Central memory CD8-positive, alpha-beta T cell (primary cell): ENCODE data around the gene AGFG1.
"Not testable (repeated sequence)": the region's sequence is repeated elsewhere in the genome, so short reads cannot be mapped to it uniquely, and the experiment has no call there.

ENCODE experiments used
- ATAC-seq: fragments of 150-1000 bp; cut with Tn5 transposase; replicated peaks from 2 replicates; pipeline ENCODE4 v1.10.0; 2022; ENCODE audit warnings: mild to moderate bottlenecking, moderate FRiP score, moderate number of reproducible peaks; ENCODE audit not compliant: poor library complexity, severe bottlenecking; ENCODE audit errors: extremely low read depth
- DNase-seq, 2 donors: peaks; one replicate each; pipeline ENCODE4 v3.0.0; 2021; ENCODE audit warnings: low spot score in 2 of 2
- H3K27ac Mint-ChIP-seq: one replicate; pipeline ENCODE4 v1.8.0; 2022; ENCODE audit warnings: low read depth, mild to moderate bottlenecking, moderate library complexity, mixed read lengths
- H3K27me3 Mint-ChIP-seq: one replicate; pipeline ENCODE4 v1.8.0; 2022; ENCODE audit warnings: mixed read lengths
- H3K36me3 Mint-ChIP-seq: one replicate; pipeline ENCODE4 v1.8.0; 2022; ENCODE audit warnings: mild to moderate bottlenecking, moderate library complexity, mixed read lengths; ENCODE audit not compliant: insufficient read depth
- H3K4me1 Mint-ChIP-seq: one replicate; pipeline ENCODE4 v1.8.0; 2022; ENCODE audit warnings: mixed read lengths
- H3K4me3 Mint-ChIP-seq: one replicate; pipeline ENCODE4 v1.8.0; 2022; ENCODE audit warnings: mild to moderate bottlenecking, moderate library complexity, mixed read lengths
- H3K9me3 Mint-ChIP-seq: one replicate; pipeline ENCODE4 v1.8.0; 2022; ENCODE audit warnings: mixed read lengths

Gene AGFG1

GRCh38 chr2:227578642-227579041, 106.7 kb downstream of the AGFG1 start:
- H3K27me3 Mint-ChIP-seq = peaks cover 72% of the 10 kb centered on the region
- H3K27ac Mint-ChIP-seq = no peak overlapping the region
- no peak overlapping the region for H3K4me3 Mint-ChIP-seq
- H3K4me1 Mint-ChIP-seq = no peaks in the 10 kb centered on the region
- H3K36me3 Mint-ChIP-seq = no peaks in the 10 kb centered on the region
- ATAC-seq = no peak
- peaks cover 20% of the 10 kb centered on the region for H3K9me3 Mint-ChIP-seq
- no peak for DNase-seq

GRCh38 chr2:227579791-227580190, 107.8 kb downstream of the AGFG1 start:
- H3K9me3 Mint-ChIP-seq = peaks cover 22% of the 10 kb centered on the region
- no peaks in the 10 kb centered on the region for H3K36me3 Mint-ChIP-seq
- H3K27ac Mint-ChIP-seq = no peak overlapping the region
- ATAC-seq (no peak), DNase-seq (no peak)
- H3K27me3 Mint-ChIP-seq = peaks cover 83% of the 10 kb centered on the region
- H3K4me1 Mint-ChIP-seq = no peaks in the 10 kb centered on the region
- no peak overlapping the region for H3K4me3 Mint-ChIP-seq

- Mint-ChIP-seq H3K4me3 (no peak overlapping the region), H3K27ac (no peak overlapping the region), H3K27me3 (peaks cover 75% of the 10 kb centered on the region), H3K4me1 (no peaks in the 10 kb centered on the region), H3K9me3 (peaks cover 22% of the 10 kb centered on the region), H3K36me3 (no peaks in the 10 kb centered on the region)
- DNase-seq (no peak), ATAC-seq (no peak)
These were observed 110.4 kb downstream of the AGFG1 start for GRCh38 chr2:227582369-227582768.

GRCh38 chr2:227592694-227593387, 120.9 kb downstream of the AGFG1 start:
- H3K4me3 Mint-ChIP-seq = no peak overlapping the region
- DNase-seq = no peak
- H3K27ac Mint-ChIP-seq = no peak overlapping the region
- H3K4me1 Mint-ChIP-seq = no peaks in the 10 kb centered on the region
- H3K9me3 Mint-ChIP-seq = no peaks in the 10 kb centered on the region
- ATAC-seq = no peak
- H3K27me3 Mint-ChIP-seq = peaks cover 80% of the 10 kb centered on the region
- no peaks in the 10 kb centered on the region for H3K36me3 Mint-ChIP-seq

GRCh38 chr2:227595797-227596196, 123.8 kb downstream of the AGFG1 start:
- no peak for ATAC-seq
- Mint-ChIP-seq H3K9me3 (no peaks in the 10 kb centered on the region), H3K4me3 (no peak overlapping the region), H3K27me3 (peaks cover 52% of the 10 kb centered on the region), H3K4me1 (no peaks in the 10 kb centered on the region), H3K27ac (no peak overlapping the region), H3K36me3 (no peaks in the 10 kb centered on the region)
- DNase-seq = no peak

GRCh38 chr2:227597036-227597435, 125.1 kb downstream of the AGFG1 start:
- Mint-ChIP-seq H3K4me1 (no peaks in the 10 kb centered on the region), H3K36me3 (no peaks in the 10 kb centered on the region), H3K9me3 (no peaks in the 10 kb centered on the region), H3K4me3 (no peak overlapping the region), H3K27ac (no peak overlapping the region), H3K27me3 (peaks cover 45% of the 10 kb centered on the region)
- DNase-seq = no peak
- no peak for ATAC-seq

GRCh38 chr2:227597998-227598397, 126.0 kb downstream of the AGFG1 start:
- Mint-ChIP-seq H3K36me3 (no peaks in the 10 kb centered on the region), H3K4me3 (no peak overlapping the region), H3K9me3 (no peaks in the 10 kb centered on the region), H3K27ac (no peak overlapping the region), H3K4me1 (no peaks in the 10 kb centered on the region), H3K27me3 (peaks cover 49% of the 10 kb centered on the region)
- no peak for DNase-seq
- no peak for ATAC-seq

- not testable (repeated sequence) for H3K4me3 Mint-ChIP-seq, H3K9me3 Mint-ChIP-seq, H3K4me1 Mint-ChIP-seq, DNase-seq, ATAC-seq, H3K36me3 Mint-ChIP-seq, H3K27ac Mint-ChIP-seq
- peaks cover 49% of the 10 kb centered on the region for H3K27me3 Mint-ChIP-seq
These were observed 127.0 kb downstream of the AGFG1 start, which contains the start of gene SCYGR2 for GRCh38 chr2:227598835-227599503. TSS of gene SCYGR2 (plus strand) at chr2:227598893. CDS start at chr2:227598893, 0 bp downstream.

GRCh38 chr2:227602358-227602757, 130.4 kb downstream of the AGFG1 start:
- Mint-ChIP-seq H3K9me3 (no peaks in the 10 kb centered on the region), H3K36me3 (no peaks in the 10 kb centered on the region), H3K4me3 (no peak overlapping the region), H3K4me1 (no peaks in the 10 kb centered on the region), H3K27me3 (peaks cover 47% of the 10 kb centered on the region), H3K27ac (no peak overlapping the region)
- no peak for DNase-seq
- ATAC-seq = no peak

- Mint-ChIP-seq H3K4me1 (peaks cover 19% of the 10 kb centered on the region), H3K27ac (no peak overlapping the region), H3K9me3 (no peaks in the 10 kb centered on the region), H3K36me3 (peaks cover 2% of the 10 kb centered on the region), H3K27me3 (peaks cover 61% of the 10 kb centered on the region), H3K4me3 (no peak overlapping the region)
- DNase-seq = no peak
- ATAC-seq = no peak
These were observed 134.5 kb downstream of the AGFG1 start for GRCh38 chr2:227606476-227606875.

GRCh38 chr2:227607941-227608340, 136.0 kb downstream of the AGFG1 start:
- ATAC-seq = no peak
- peaks cover 65% of the 10 kb centered on the region for H3K27me3 Mint-ChIP-seq
- no peaks in the 10 kb centered on the region for H3K9me3 Mint-ChIP-seq
- H3K4me3 Mint-ChIP-seq = no peak overlapping the region
- peaks cover 19% of the 10 kb centered on the region for H3K4me1 Mint-ChIP-seq
- H3K27ac Mint-ChIP-seq = peak overlapping the region; percentile 46
- no peak for DNase-seq
- peaks cover 2% of the 10 kb centered on the region for H3K36me3 Mint-ChIP-seq

- H3K4me1 Mint-ChIP-seq = peaks cover 19% of the 10 kb centered on the region
- peaks cover 61% of the 10 kb centered on the region for H3K27me3 Mint-ChIP-seq
- peaks cover 2% of the 10 kb centered on the region for H3K36me3 Mint-ChIP-seq
- H3K4me3 Mint-ChIP-seq = no peak overlapping the region
- DNase-seq (no peak), ATAC-seq (peak; percentile 62)
- no peaks in the 10 kb centered on the region for H3K9me3 Mint-ChIP-seq
- H3K27ac Mint-ChIP-seq = peak overlapping the region; percentile 46
These were observed 136.8 kb downstream of the AGFG1 start for GRCh38 chr2:227608561-227609338.
